Vagina (tissue), 2 donors: ENCODE data around the gene SLC35D2. TPM values are rescaled to one million over a fixed set of nuclear protein-coding genes. Genes with fewer than 3 reads are reported as not detected.

Experiments used
- DNase-seq, 2 donors: peaks; one replicate each; pipeline ENCODE4 v3.0.0-alpha.2; 2017; ENCODE audit errors: extremely low spot score in 2 of 2
- H3K27ac ChIP-seq: fragments of 200-600 bp; sonication (generic); one replicate; pipeline ENCODE4 v1.5.1; 2019
- H3K27me3 ChIP-seq: fragments of 200-600 bp; sonication (generic); one replicate; pipeline ENCODE4 v1.5.1; 2019
- H3K36me3 ChIP-seq, 2 donors: fragments of 200-600 bp; sonication (generic); one replicate each; pipeline ENCODE4 v1.5.1; 2017 to 2019
- H3K4me1 ChIP-seq: fragments of 200-600 bp; sonication (generic); one replicate; pipeline ENCODE4 v1.5.1; 2019
- H3K4me3 ChIP-seq, 2 donors: fragments of 200-600 bp; sonication (generic); 1 replicate in 1 of 2; 2 replicates in 1 of 2; pipeline ENCODE4 v1.5.1; 2016 to 2019
- H3K9me3 ChIP-seq: fragments of 200-600 bp; sonication (generic); one replicate; pipeline ENCODE4 v1.5.1; 2019
- CTCF ChIP-seq, 3 experiments: fragments of 450-650 bp in 2 of 3; fragments of 200-600 bp in 1 of 3; sonication (generic) in 1 of 3; IDR thresholded peaks; one replicate each; pipeline ENCODE4 v1.5.1; 2017 to 2019; ENCODE audit warnings: antibody characterized with exemption in 3 of 3, mild to moderate bottlenecking in 2 of 3, moderate library complexity in 2 of 3
- POLR2A ChIP-seq, 2 donors: fragments of 450-650 bp; IDR thresholded peaks; one replicate each; pipeline ENCODE4 v1.6.1; 2017; ENCODE audit warnings: antibody characterized with exemption in 2 of 2, mild to moderate bottlenecking in 2 of 2, moderate library complexity in 2 of 2
- POLR2AphosphoS5 ChIP-seq, 2 donors: sonication (generic); formaldehyde crosslinking; IDR thresholded peaks; one replicate each; pipeline ENCODE4 v1.9.0; 2017; ENCODE audit warnings: antibody characterized with exemption in 2 of 2, mild to moderate bottlenecking in 2 of 2, low read depth in 1 of 2; ENCODE audit not compliant: insufficient read depth in 1 of 2
- intact Hi-C: fragments of 100-400 bp; cut with DNase I; formaldehyde crosslinking; loops from one replicate; pipeline ENCODE4 v1.15.1; 2023
- total RNA-seq: library from RNA; depleted of rRNA; stranded (reverse); fragments of >200 nt; gene quantifications from one replicate; pipeline ENCODE4 v1.2.3, GENCODE V29; 2016

Gene SLC35D2
- total RNA-seq, 1 donor from 2014 or later, result 17.9 TPM

- Histone ChIP-seq H3K36me3 (no peaks in the 10 kb centered on the region), H3K4me1 (no peaks in the 10 kb centered on the region), H3K9me3 (no peaks in the 10 kb centered on the region), H3K4me3 (no peak overlapping the region), H3K27ac (no peak overlapping the region), H3K27me3 (no peaks in the 10 kb centered on the region)
- no peak for DNase-seq
- no peak for TF ChIP-seq CTCF (IDR thresholded peaks at IDR 0.05)
- TF ChIP-seq POLR2A (IDR thresholded peaks at IDR 0.05), result no peak
- TF ChIP-seq POLR2AphosphoS5 (IDR thresholded peaks at IDR 0.05; ENCODE audit: insufficient read depth in 1 of 2, low read depth in 1 of 2), result no peak
- intact Hi-C loops, result no loop called here
These were observed 7.7 kb upstream of the SLC35D2 start for GRCh38 chr9:96391021-96391765.

GRCh38 chr9:96388144-96388543, 4.6 kb upstream of the SLC35D2 start:
- Histone ChIP-seq H3K4me1 (no peaks in the 10 kb centered on the region), H3K27me3 (no peaks in the 10 kb centered on the region), H3K27ac (no peak overlapping the region), H3K36me3 (no peaks in the 10 kb centered on the region), H3K4me3 (no peak overlapping the region), H3K9me3 (no peaks in the 10 kb centered on the region)
- no peak for DNase-seq
- TF ChIP-seq POLR2A (IDR thresholded peaks at IDR 0.05) (no peak), CTCF (IDR thresholded peaks at IDR 0.05) (no peak), POLR2AphosphoS5 (IDR thresholded peaks at IDR 0.05; ENCODE audit: insufficient read depth in 1 of 2, low read depth in 1 of 2) (no peak)
- intact Hi-C loops, result no loop called here

GRCh38 chr9:96386157-96386556, 2.6 kb upstream of the SLC35D2 start:
- Histone ChIP-seq H3K4me3 (no peak overlapping the region), H3K4me1 (peaks cover 20% of the 10 kb centered on the region), H3K9me3 (no peaks in the 10 kb centered on the region), H3K36me3 (no peaks in the 10 kb centered on the region), H3K27ac (no peak overlapping the region), H3K27me3 (no peaks in the 10 kb centered on the region)
- DNase-seq, result no peak
- TF ChIP-seq CTCF (IDR thresholded peaks at IDR 0.05) (no peak), POLR2AphosphoS5 (IDR thresholded peaks at IDR 0.05; ENCODE audit: insufficient read depth in 1 of 2, low read depth in 1 of 2) (no peak), POLR2A (IDR thresholded peaks at IDR 0.05) (no peak)
- intact Hi-C loops, result no loop called here

GRCh38 chr9:96382839-96383164, 709 bp downstream of the SLC35D2 start:
- H3K27me3 ChIP-seq, result no peaks in the 10 kb centered on the region
- peak overlapping the region; percentile 88 for H3K27ac ChIP-seq
- no peaks in the 10 kb centered on the region for H3K36me3 ChIP-seq
- H3K4me1 ChIP-seq, result peaks cover 28% of the 10 kb centered on the region
- no peak for DNase-seq
- H3K9me3 ChIP-seq, result no peaks in the 10 kb centered on the region
- no peak for TF ChIP-seq POLR2AphosphoS5 (IDR thresholded peaks at IDR 0.05; ENCODE audit: insufficient read depth in 1 of 2, low read depth in 1 of 2)
- no peak for TF ChIP-seq POLR2A (IDR thresholded peaks at IDR 0.05)
- TF ChIP-seq CTCF (IDR thresholded peaks at IDR 0.05), result no peak
- peak overlapping the region; percentile 82 to 88 for H3K4me3 ChIP-seq
- intact Hi-C loops, result no loop called here

GRCh38 chr9:96382175-96382574, 1.3 kb downstream of the SLC35D2 start:
- peaks cover 33% of the 10 kb centered on the region for H3K4me1 ChIP-seq
- no peak overlapping the region for H3K27ac ChIP-seq
- H3K9me3 ChIP-seq, result no peaks in the 10 kb centered on the region
- no peaks in the 10 kb centered on the region for H3K27me3 ChIP-seq
- intact Hi-C loops, result no loop called here
- H3K4me3 ChIP-seq, result peak overlapping the region in 1 of 2 donors; percentile 82
- no peaks in the 10 kb centered on the region for H3K36me3 ChIP-seq
- no peak for DNase-seq
- TF ChIP-seq POLR2AphosphoS5 (IDR thresholded peaks at IDR 0.05; ENCODE audit: insufficient read depth in 1 of 2, low read depth in 1 of 2), result no peak
- TF ChIP-seq POLR2A (IDR thresholded peaks at IDR 0.05), result no peak
- TF ChIP-seq CTCF (IDR thresholded peaks at IDR 0.05), result no peak
